Natural killer cell treated with Interleukin-12 subunit alpha and Interleukin-12 subunit beta and Interleukin-15 and Interleukin-18, amount 100 ng/mL, for 72 hours (primary cell): ENCODE measurements around the gene FHAD1. TPM values are rescaled to one million over a fixed set of nuclear protein-coding genes. Genes with fewer than 3 reads are reported as not detected.
"Not testable (repeated sequence)": the region's sequence is repeated elsewhere in the genome, so short reads cannot be mapped to it uniquely, and the experiment has no call there.

Experiments used
- ATAC-seq, 2 donors: fragments of 150-1000 bp; cut with Tn5 transposase in 1 of 2; sonication (Bioruptor Pico), chemical (Tn5 transposase) in 1 of 2; 2 replicates each; pipeline ENCODE4 v1.10.0; 2021
- DNase-seq: peaks from one replicate; pipeline ENCODE4 v3.0.0; 2022; ENCODE audit warnings: low spot score
- H3K27ac Mint-ChIP-seq, 2 donors: 1 replicate in 1 of 2; 2 replicates in 1 of 2; pipeline ENCODE4 v1.8.0; 2022; ENCODE audit warnings: mixed read lengths in 2 of 2, mild to moderate bottlenecking in 1 of 2, moderate library complexity in 1 of 2
- H3K27me3 Mint-ChIP-seq, 2 donors: 1 replicate in 1 of 2; 2 replicates in 1 of 2; pipeline ENCODE4 v1.8.0; 2022; ENCODE audit warnings: mixed read lengths in 2 of 2
- H3K36me3 Mint-ChIP-seq: one replicate; pipeline ENCODE4 v1.8.0; 2022; ENCODE audit warnings: mixed read lengths
- H3K4me1 Mint-ChIP-seq, 2 donors: 1 replicate in 1 of 2; 2 replicates in 1 of 2; pipeline ENCODE4 v1.8.0; 2022; ENCODE audit warnings: low read depth in 2 of 2, mixed read lengths in 2 of 2, mild to moderate bottlenecking in 1 of 2
- H3K4me3 Mint-ChIP-seq: one replicate; pipeline ENCODE4 v1.8.0; 2022; ENCODE audit warnings: mixed read lengths
- H3K9me3 Mint-ChIP-seq: 2 replicates; pipeline ENCODE4 v1.8.0; 2022; ENCODE audit warnings: mixed read lengths
- total RNA-seq, 2 donors: library from RNA; stranded (reverse); gene quantifications; one replicate each; pipeline ENCODE4 v1.2.3, GENCODE V29; 2022

The FHAD1 gene
- total RNA-seq, 2 donors from 2014 or later = 0.42 TPM; not detected in 1

DNA sequence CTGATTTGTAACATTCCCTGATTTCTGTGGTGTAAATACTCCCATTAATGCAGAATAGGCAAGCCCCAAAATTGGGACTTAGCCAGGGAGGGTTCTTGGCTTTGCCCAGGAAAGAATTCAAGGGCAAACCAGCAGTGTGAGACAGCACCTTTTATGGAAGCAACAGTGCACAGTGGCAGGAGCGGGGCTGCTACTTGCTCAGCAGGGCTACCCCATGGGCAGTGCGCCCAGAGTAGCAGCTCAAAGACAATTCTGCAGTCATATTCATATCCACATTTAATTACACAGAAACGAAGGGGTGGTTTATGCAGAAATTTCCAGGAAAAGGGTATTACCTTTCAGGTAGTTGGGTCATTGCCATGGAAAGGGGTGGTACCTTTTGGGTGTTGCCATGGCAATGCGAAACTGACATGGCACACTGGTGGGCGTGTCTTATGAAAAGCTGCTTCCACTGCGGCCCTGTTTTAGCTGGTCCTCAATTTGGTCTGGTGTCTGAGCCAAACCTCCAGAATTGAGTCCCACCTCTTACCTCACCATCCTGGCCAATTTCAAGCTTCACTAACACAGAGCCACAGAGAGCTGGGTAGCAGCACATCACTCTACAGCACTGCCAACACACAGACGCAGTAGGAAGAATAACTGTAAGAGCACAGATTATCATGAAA, 35.9 kb downstream of the FHAD1 start:
- ATAC-seq (no peak), DNase-seq (no peak)
- peaks cover 6 to 14% of the 10 kb centered on the region in 2 donors for H3K27me3 Mint-ChIP-seq
- H3K4me3 Mint-ChIP-seq = no peak overlapping the region
- H3K27ac Mint-ChIP-seq = no peak overlapping the region
- no peaks in the 10 kb centered on the region for H3K9me3 Mint-ChIP-seq
- no peaks in the 10 kb centered on the region for H3K4me1 Mint-ChIP-seq
- peaks cover 5% of the 10 kb centered on the region for H3K36me3 Mint-ChIP-seq

DNA sequence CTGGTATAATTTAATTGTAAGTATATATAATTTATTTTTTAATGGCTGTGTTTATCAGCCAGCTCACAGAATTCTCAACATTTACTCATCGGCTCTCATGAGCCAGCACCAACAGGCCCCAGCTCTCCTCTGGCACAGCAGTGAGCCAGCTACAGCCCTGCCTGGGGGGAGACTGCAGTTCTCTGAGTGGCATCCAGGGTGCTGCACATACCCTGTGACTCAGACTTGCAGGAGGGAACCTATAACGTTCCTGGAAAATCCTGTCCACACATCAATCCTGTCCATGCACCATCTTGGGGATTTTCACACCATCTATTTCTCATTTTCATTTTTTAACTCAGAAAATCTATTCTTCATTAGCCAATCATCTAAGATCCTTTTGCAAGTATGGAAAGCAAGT, 36.5 kb downstream of the FHAD1 start:
- DNase-seq (no peak), ATAC-seq (no peak)
- Mint-ChIP-seq H3K27ac (no peak overlapping the region), H3K36me3 (peaks cover 5% of the 10 kb centered on the region), H3K27me3 (peaks cover 6 to 14% of the 10 kb centered on the region in 2 donors), H3K9me3 (no peaks in the 10 kb centered on the region), H3K4me1 (peaks cover 0 to under 1% of the 10 kb centered on the region in 2 donors), H3K4me3 (no peak overlapping the region)

GRCh38 chr1:15286452-15286851, 39.4 kb downstream of the FHAD1 start:
- Mint-ChIP-seq H3K27ac (no peak overlapping the region), H3K4me3 (no peak overlapping the region), H3K27me3 (peaks cover 6 to 17% of the 10 kb centered on the region in 2 donors)

GRCh38 chr1:15287035-15287979, 40.3 kb downstream of the FHAD1 start:
- Mint-ChIP-seq H3K27me3 (peaks cover 6 to 14% of the 10 kb centered on the region in 2 donors), H3K4me3 (no peak overlapping the region), H3K36me3 (peaks cover 5% of the 10 kb centered on the region), H3K4me1 (peaks cover 9 to 12% of the 10 kb centered on the region in 2 donors), H3K27ac (peak overlapping the region in 1 of 2 donors; percentile 33), H3K9me3 (no peaks in the 10 kb centered on the region)
- no peak for DNase-seq
- no peak for ATAC-seq

More at GRCh38 chr1:15286452-15286851, 39.4 kb downstream of the FHAD1 start:
- Mint-ChIP-seq H3K9me3 (no peaks in the 10 kb centered on the region), H3K4me1 (peaks cover 9 to 12% of the 10 kb centered on the region in 2 donors), H3K36me3 (peaks cover 5% of the 10 kb centered on the region)
- ATAC-seq (no peak), DNase-seq (no peak)

DNA sequence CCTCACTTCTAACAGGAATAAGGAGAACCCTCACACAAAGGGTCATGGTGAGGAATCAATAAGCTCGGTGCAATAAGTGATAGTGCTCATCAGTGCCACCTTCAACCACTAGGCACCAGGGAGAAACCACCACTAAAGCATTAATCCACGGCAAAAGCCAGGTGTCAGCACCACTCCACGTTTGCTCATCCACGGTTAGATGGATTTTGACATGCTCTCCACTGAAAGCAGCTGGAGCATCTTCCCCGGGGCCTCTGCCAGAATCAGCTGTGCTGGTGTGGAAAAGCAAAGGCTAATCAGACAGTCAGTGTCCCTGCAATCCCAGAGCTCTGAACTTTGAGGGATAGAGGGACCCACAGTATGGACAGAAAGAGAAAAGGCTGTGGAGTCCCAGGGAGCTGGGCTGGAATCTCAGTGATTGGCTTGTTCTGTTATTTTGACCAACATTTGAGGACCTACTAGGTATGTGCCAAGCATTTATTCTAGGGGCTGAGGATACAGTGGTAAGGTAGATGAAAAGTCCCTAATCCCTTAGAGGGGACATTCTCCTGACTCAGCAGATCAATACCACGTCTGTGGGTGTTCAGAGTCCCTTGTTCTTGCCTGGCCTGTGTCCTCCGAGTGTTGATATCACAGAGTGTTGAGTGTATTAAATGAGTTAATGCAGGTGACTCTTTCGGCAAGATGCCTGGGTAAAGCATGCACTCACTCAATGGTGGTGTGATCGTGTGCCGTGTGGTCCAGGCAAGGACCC, 41.3 kb downstream of the FHAD1 start:
- Mint-ChIP-seq H3K4me1 (peaks cover 9 to 12% of the 10 kb centered on the region in 2 donors), H3K27me3 (peaks cover 6 to 14% of the 10 kb centered on the region in 2 donors), H3K9me3 (no peaks in the 10 kb centered on the region), H3K36me3 (peaks cover 5% of the 10 kb centered on the region), H3K27ac (peak overlapping the region; percentile 16 to 33), H3K4me3 (no peak overlapping the region)
- no peak for DNase-seq
- ATAC-seq = no peak

- DNase-seq (no peak), ATAC-seq (no peak)
- Mint-ChIP-seq H3K9me3 (no peaks in the 10 kb centered on the region), H3K27me3 (peaks cover 6 to 14% of the 10 kb centered on the region in 2 donors), H3K4me1 (peaks cover 9 to 12% of the 10 kb centered on the region in 2 donors), H3K4me3 (no peak overlapping the region), H3K36me3 (peaks cover 5% of the 10 kb centered on the region), H3K27ac (peak overlapping the region in 1 of 2 donors; percentile 85)
These were observed 42.2 kb downstream of the FHAD1 start for GRCh38 chr1:15289251-15289651.

- peaks cover 9 to 14% of the 10 kb centered on the region in 2 donors for H3K4me1 Mint-ChIP-seq
- ATAC-seq = peak; percentile 90 to 95
- H3K36me3 Mint-ChIP-seq = peaks cover 5% of the 10 kb centered on the region
- H3K4me3 Mint-ChIP-seq = peak overlapping the region; percentile 66
- peaks cover 6 to 10% of the 10 kb centered on the region in 2 donors for H3K27me3 Mint-ChIP-seq
- DNase-seq = peak; percentile 70
- H3K27ac Mint-ChIP-seq = peak overlapping the region; percentile 85 to 90
- no peaks in the 10 kb centered on the region for H3K9me3 Mint-ChIP-seq
These were observed 43.4 kb downstream of the FHAD1 start for GRCh38 chr1:15290382-15290781.

GRCh38 chr1:15295696-15296095, 48.7 kb downstream of the FHAD1 start:
- no peaks in the 10 kb centered on the region for H3K36me3 Mint-ChIP-seq

DNA sequence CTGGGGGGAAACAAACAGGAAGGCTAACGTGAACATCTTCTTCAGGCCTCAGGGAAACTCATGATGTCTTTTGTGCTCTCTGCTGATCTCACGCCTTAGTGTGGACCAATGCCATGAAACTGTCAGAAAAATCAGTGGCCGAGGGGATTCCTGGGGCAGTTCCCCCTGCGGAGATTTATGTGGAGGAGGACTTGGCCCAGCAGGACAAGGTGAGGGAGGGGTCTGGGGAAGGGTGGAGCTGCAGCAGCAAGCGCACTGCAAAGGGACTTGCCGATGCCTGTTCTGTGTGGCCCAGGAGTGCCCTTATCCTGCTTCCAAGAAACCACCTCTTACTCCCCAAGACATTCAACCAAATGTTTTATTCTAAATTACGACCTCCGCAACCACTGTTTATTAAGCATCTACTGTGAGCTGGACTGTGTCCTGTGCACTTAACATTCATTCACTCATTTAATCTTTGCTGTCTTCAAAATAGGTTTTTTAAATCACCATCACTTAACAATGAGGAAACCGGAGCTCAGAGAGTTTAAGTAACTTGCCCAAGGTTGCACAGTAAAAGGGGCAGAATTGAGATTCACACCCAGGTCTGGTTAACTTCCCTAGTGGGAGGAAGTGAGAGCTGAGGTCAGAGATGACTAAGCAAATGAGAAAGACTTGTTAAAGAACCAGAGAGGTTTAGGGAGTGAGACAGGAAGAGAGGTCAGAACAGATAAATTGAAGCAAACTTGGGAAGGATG, 49.7 kb downstream of the FHAD1 start:
- H3K9me3 Mint-ChIP-seq = no peaks in the 10 kb centered on the region
- H3K36me3 Mint-ChIP-seq = no peaks in the 10 kb centered on the region
- no peaks in the 10 kb centered on the region for H3K27me3 Mint-ChIP-seq
- peaks cover 17 to 20% of the 10 kb centered on the region in 2 donors for H3K4me1 Mint-ChIP-seq
- H3K27ac Mint-ChIP-seq = peak overlapping the region; percentile 77 to 90
- DNase-seq = peak; percentile 76
- ATAC-seq = peak; percentile 91
- H3K4me3 Mint-ChIP-seq = peak overlapping the region; percentile 75

More at GRCh38 chr1:15295696-15296095, 48.7 kb downstream of the FHAD1 start:
- no peaks in the 10 kb centered on the region for H3K9me3 Mint-ChIP-seq
- peaks cover 19 to 22% of the 10 kb centered on the region in 2 donors for H3K4me1 Mint-ChIP-seq
- H3K27ac Mint-ChIP-seq = peak overlapping the region; percentile 37 to 77
- no peaks in the 10 kb centered on the region for H3K27me3 Mint-ChIP-seq
- ATAC-seq (peak in 1 of 2 donors; percentile 71), DNase-seq (no peak)
- H3K4me3 Mint-ChIP-seq = peak overlapping the region; percentile 23

DNA sequence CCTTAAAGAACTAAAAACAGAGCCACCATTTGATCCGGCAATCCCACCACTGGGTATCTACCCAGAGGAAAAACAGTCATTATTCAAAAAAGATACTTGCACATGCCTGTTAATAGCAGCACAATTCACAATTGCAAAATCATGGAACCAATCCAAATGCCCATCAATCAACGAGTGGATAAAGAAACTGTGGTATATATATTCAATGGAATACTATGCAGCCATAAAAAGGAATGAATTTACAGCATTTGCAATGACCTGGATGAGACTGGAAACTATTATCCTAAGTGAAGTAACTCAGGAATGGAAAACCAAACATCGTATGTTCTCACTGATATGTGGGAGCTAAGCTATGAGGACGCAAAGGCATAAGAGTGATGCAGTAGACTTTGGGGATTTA, 51.0 kb downstream of the FHAD1 start:
- H3K4me3 Mint-ChIP-seq, H3K36me3 Mint-ChIP-seq, DNase-seq, H3K9me3 Mint-ChIP-seq, H3K27ac Mint-ChIP-seq, ATAC-seq, H3K27me3 Mint-ChIP-seq: not testable (repeated sequence)
- peaks cover 17 to 20% of the 10 kb centered on the region in 2 donors for H3K4me1 Mint-ChIP-seq

- peaks cover 17 to 20% of the 10 kb centered on the region in 2 donors for H3K4me1 Mint-ChIP-seq
- no peaks in the 10 kb centered on the region for H3K36me3 Mint-ChIP-seq
- no peaks in the 10 kb centered on the region for H3K9me3 Mint-ChIP-seq
- H3K4me3 Mint-ChIP-seq = no peak overlapping the region
- DNase-seq (no peak), ATAC-seq (no peak)
- peak overlapping the region in 1 of 2 donors; percentile 24 for H3K27ac Mint-ChIP-seq
- no peaks in the 10 kb centered on the region for H3K27me3 Mint-ChIP-seq
These were observed 52.2 kb downstream of the FHAD1 start for GRCh38 chr1:15299179-15299578.

GRCh38 chr1:15299806-15300205, 52.8 kb downstream of the FHAD1 start:
- Mint-ChIP-seq H3K4me1 (peaks cover 19 to 21% of the 10 kb centered on the region in 2 donors), H3K9me3 (no peaks in the 10 kb centered on the region), H3K36me3 (no peaks in the 10 kb centered on the region), H3K27me3 (peaks cover 0 to 2% of the 10 kb centered on the region in 2 donors), H3K27ac (peak overlapping the region in 1 of 2 donors; percentile 24), H3K4me3 (no peak overlapping the region)
- no peak for ATAC-seq
- no peak for DNase-seq

DNA sequence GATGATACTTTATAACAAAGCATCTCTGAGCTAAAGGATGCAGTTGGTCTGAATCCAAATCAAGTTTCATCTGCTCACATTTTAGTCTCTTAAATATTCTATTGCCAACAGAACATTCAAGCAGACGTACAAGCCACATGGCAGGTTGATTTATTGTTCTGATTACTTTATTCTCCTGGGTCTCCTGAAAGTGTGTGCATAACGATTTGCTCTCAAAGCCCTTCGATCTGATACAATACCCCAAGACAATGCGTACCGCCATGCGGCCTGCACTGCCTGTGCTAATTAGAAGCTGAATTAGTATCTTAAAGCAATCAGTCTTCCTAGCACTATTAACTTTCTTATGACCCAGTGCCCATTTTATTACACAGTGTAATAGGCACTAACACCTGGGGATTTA, 56.9 kb downstream of the FHAD1 start:
- H3K27ac Mint-ChIP-seq = no peak overlapping the region
- no peak for DNase-seq
- no peak for ATAC-seq
- no peaks in the 10 kb centered on the region for H3K9me3 Mint-ChIP-seq
- peaks cover 0 to 7% of the 10 kb centered on the region in 2 donors for H3K27me3 Mint-ChIP-seq
- H3K4me1 Mint-ChIP-seq = peaks cover 9 to 10% of the 10 kb centered on the region in 2 donors
- H3K4me3 Mint-ChIP-seq = no peak overlapping the region
- H3K36me3 Mint-ChIP-seq = no peaks in the 10 kb centered on the region
